HCT116 (cell line): ENCODE measurements around the gene DOCK2. TPM values are rescaled to one million over a fixed set of nuclear protein-coding genes. Genes with fewer than 3 reads are reported as not detected.

Experiments used
- ATAC-seq: fragments of 200-7000 bp; cut with Tn5 transposase; 2 replicates; pipeline ENCODE4 v1.9.1; 2020; ENCODE audit warnings: mild to moderate bottlenecking, moderate library complexity
- BruUV-seq: library from RNA; stranded (reverse); fragments of 400-500 nt; replicated peaks from 2 replicates; lab custom pipeline; 2021; lab: Mats Ljungman, UMichigan
- CTCF ChIA-PET: fragments of 300-600 bp; sonication (Branson Sonifier 250); formaldehyde crosslinking; loops from one replicate; lab custom pipeline; 2021; ENCODE audit warnings: antibody characterized with exemption; lab: Charles Lee
- POLR2A ChIA-PET: fragments of 300-600, 350-600 bp; sonication (Branson Sonifier 250); formaldehyde crosslinking; loops from one replicate; lab custom pipeline; 2021; ENCODE audit warnings: antibody characterized with exemption; lab: Charles Lee
- RAD21 ChIA-PET, 2 experiments: fragments of 300-600 bp; sonication (Branson Sonifier 250); formaldehyde crosslinking; loops; one replicate each; lab custom pipeline; 2023; ENCODE audit warnings: low total read pairs in 2 of 2; ENCODE audit not compliant: uncharacterized antibody in 2 of 2, unreplicated experiment in 2 of 2, low non-redundant PET in 1 of 2; lab: Charles Lee
- DNase-seq: peaks from one replicate; pipeline ENCODE4 v3.0.0-alpha.2; 2010; ENCODE audit warnings: low read depth, low spot score
- H2AFZ ChIP-seq: fragments of 200-600 bp; shearing (Covaris generic), sonication (generic); 2 replicates; pipeline ENCODE4 v1.6.1; 2017; ENCODE audit warnings: low read depth, mixed run types, mixed read lengths, antibody characterized with exemption, low read length; ENCODE audit not compliant: poor library complexity, severe bottlenecking
- H3K27ac ChIP-seq: 2 replicates; pipeline ENCODE4 v1.5.1; 2012; ENCODE audit warnings: low read depth, low read length
- H3K27me3 ChIP-seq: fragments of 200-600 bp; sonication (generic); 2 replicates; pipeline ENCODE4 v1.6.1; 2016; ENCODE audit warnings: mixed run types, low read length, mixed read lengths; ENCODE audit not compliant: insufficient read depth
- H3K36me3 ChIP-seq, 2 experiments: fragments of 200-500 bp in 1 of 2; fragments of 200-600 bp in 1 of 2; sonication (Bioruptor generic) in 1 of 2; sonication (generic) in 1 of 2; 2 replicates each; pipeline versions ENCODE4 v1.5.1 to v1.6.1; 2014 to 2016; ENCODE audit warnings: low read length in 2 of 2, inconsistent platforms in 1 of 2, mixed read lengths in 1 of 2, mixed run types in 1 of 2; ENCODE audit not compliant: insufficient read depth in 2 of 2, control insufficient read depth in 1 of 2
- H3K4me1 ChIP-seq, 2 experiments: fragments of 200-600 bp in 1 of 2; sonication (generic) in 1 of 2; 2 replicates each; pipeline versions ENCODE4 v1.5.1 to v1.6.1; 2012 to 2017; ENCODE audit warnings: low read length in 2 of 2, inconsistent platforms in 1 of 2, mild to moderate bottlenecking in 1 of 2, mixed read lengths in 1 of 2, mixed run types in 1 of 2, moderate library complexity in 1 of 2; ENCODE audit not compliant: insufficient read depth in 2 of 2, control insufficient read depth in 1 of 2
- H3K4me2 ChIP-seq: fragments of 200-600 bp; sonication (generic); 2 replicates; pipeline ENCODE4 v1.6.1; 2017; ENCODE audit warnings: mixed run types, low read length, mixed read lengths
- H3K4me3 ChIP-seq, 2 experiments: fragments of 200-600 bp in 1 of 2; sonication (generic) in 1 of 2; replicated peaks in 1 of 2; 2 replicates each; pipeline ENCODE4 v1.5.1; 2011 to 2016; ENCODE audit warnings: low read length in 2 of 2, control low read depth in 1 of 2, low read depth in 1 of 2, mild to moderate bottlenecking in 1 of 2, mixed read lengths in 1 of 2, mixed run types in 1 of 2
- H3K79me2 ChIP-seq: fragments of 200-600 bp; sonication (generic); 2 replicates; pipeline ENCODE4 v1.6.1; 2017; ENCODE audit warnings: mild to moderate bottlenecking, mixed run types, low read length, moderate library complexity, mixed read lengths; ENCODE audit not compliant: insufficient read depth
- H3K9ac ChIP-seq: fragments of 200-600 bp; sonication (generic); 2 replicates; pipeline ENCODE4 v1.6.1; 2016; ENCODE audit warnings: low read length, mixed read lengths
- H3K9me2 ChIP-seq: fragments of 200-600 bp; sonication (generic), shearing (Covaris generic); 2 replicates; pipeline ENCODE4 v1.6.1; 2017; ENCODE audit warnings: mixed run types, mild to moderate bottlenecking, moderate library complexity; ENCODE audit not compliant: insufficient read depth
- H3K9me3 ChIP-seq, 2 experiments: fragments of 200-500 bp in 1 of 2; fragments of 200-600 bp in 1 of 2; sonication (Bioruptor generic) in 1 of 2; sonication (generic) in 1 of 2; 2 replicates each; pipeline ENCODE4 v1.6.1; 2014 to 2017; ENCODE audit warnings: low read length in 2 of 2, mixed read lengths in 2 of 2, inconsistent platforms in 1 of 2, low read depth in 1 of 2, mild to moderate bottlenecking in 1 of 2, mixed run types in 1 of 2, moderate library complexity in 1 of 2; ENCODE audit not compliant: control insufficient read depth in 1 of 2, insufficient read depth in 1 of 2
- H4K20me1 ChIP-seq: fragments of 200-600 bp; sonication (generic), shearing (Covaris generic); 2 replicates; pipeline ENCODE4 v1.6.1; 2017; ENCODE audit warnings: mixed run types, mild to moderate bottlenecking, moderate library complexity; ENCODE audit not compliant: insufficient read depth
- CBX3 ChIP-seq: IDR thresholded peaks from 2 replicates; pipeline ENCODE4 v1.6.1; 2012; ENCODE audit warnings: low read depth
- ELF1 ChIP-seq: IDR thresholded peaks from 2 replicates; pipeline ENCODE4 v1.6.1; 2012; ENCODE audit warnings: low read depth, borderline replicate concordance
- FOSL1 ChIP-seq: IDR thresholded peaks from 2 replicates; pipeline ENCODE4 v1.6.1; 2012; ENCODE audit warnings: low read depth
- JUND ChIP-seq: IDR thresholded peaks from 2 replicates; pipeline ENCODE4 v1.6.1; 2012
- MAX ChIP-seq: IDR thresholded peaks from 2 replicates; pipeline ENCODE4 v1.6.1; 2012
- POLR2AphosphoS5 ChIP-seq: IDR thresholded peaks from 2 replicates; pipeline ENCODE4 v1.6.1; 2011; ENCODE audit warnings: mild to moderate bottlenecking, low read depth, low read length, moderate library complexity
- SIN3A ChIP-seq: IDR thresholded peaks from 2 replicates; pipeline ENCODE4 v1.6.1; 2012; ENCODE audit warnings: low read depth
- SRF ChIP-seq: IDR thresholded peaks from 2 replicates; pipeline ENCODE4 v1.6.1; 2012; ENCODE audit warnings: low read depth
- TCF7L2 ChIP-seq: IDR thresholded peaks from 2 replicates; pipeline ENCODE4 v1.7.0; 2011; ENCODE audit warnings: borderline replicate concordance, inconsistent platforms; ENCODE audit not compliant: insufficient read depth, insufficient read length; ENCODE audit errors: extremely low read depth
- ZNF274 ChIP-seq: fragments of 200-500 bp; sonication (Bioruptor generic); IDR thresholded peaks from 2 replicates; pipeline ENCODE4 v1.6.1; 2014; ENCODE audit warnings: mild to moderate bottlenecking, low read depth, low read length, inconsistent platforms
- intact Hi-C: fragments of 100-400 bp; cut with micrococcal nuclease; formaldehyde crosslinking; loops from 2 replicates; pipeline ENCODE4 v1.10.0; 2022
- total RNA-seq: library from RNA; stranded (reverse); gene quantifications from one replicate; pipeline ENCODE4 v1.2.1, GENCODE V29; 2021; ENCODE audit not compliant: unreplicated experiment
- TF ChIP-seq, protein P1 (sequence below): IDR thresholded peaks from 2 replicates; pipeline ENCODE4 v1.6.1; 2012
- TF ChIP-seq, protein P2 (sequence below): IDR thresholded peaks from 2 replicates; pipeline ENCODE4 v1.6.1; 2012; ENCODE audit warnings: low read depth

Gene DOCK2
- total RNA-seq, 1 experiment from 2014 or later, result 0.89 TPM

GRCh38 chr5:169663537-169663936, 26.5 kb downstream of the DOCK2 start:
- no TSS peak for BruUV-seq
- no peaks in the 10 kb centered on the region for H3K9me2 ChIP-seq
- H4K20me1 ChIP-seq, result no peaks in the 10 kb centered on the region
- no peaks in the 10 kb centered on the region for H3K4me1 ChIP-seq
- H2AFZ ChIP-seq, result no peak overlapping the region
- H3K27me3 ChIP-seq, result peaks cover 25% of the 10 kb centered on the region
- no peak for DNase-seq
- H3K79me2 ChIP-seq, result no peaks in the 10 kb centered on the region
- H3K9ac ChIP-seq, result no peak overlapping the region
- no peaks in the 10 kb centered on the region for H3K9me3 ChIP-seq
- RAD21 ChIA-PET, result no interaction called here
- H3K4me2 ChIP-seq, result no peak overlapping the region
- CTCF ChIA-PET, result no interaction called here
- no peak overlapping the region for H3K27ac ChIP-seq
- TF ChIP-seq SRF (no peak), POLR2AphosphoS5 (no peak), CBX3 (no peak), ZNF274 (no peak), ELF1 (no peak), JUND (no peak), TCF7L2 (no peak), SIN3A (no peak), FOSL1 (no peak), MAX (no peak)
- TF ChIP-seq, protein P1, sequence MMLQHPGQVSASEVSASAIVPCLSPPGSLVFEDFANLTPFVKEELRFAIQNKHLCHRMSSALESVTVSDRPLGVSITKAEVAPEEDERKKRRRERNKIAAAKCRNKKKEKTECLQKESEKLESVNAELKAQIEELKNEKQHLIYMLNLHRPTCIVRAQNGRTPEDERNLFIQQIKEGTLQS, result no peak
- TF ChIP-seq, protein P2, sequence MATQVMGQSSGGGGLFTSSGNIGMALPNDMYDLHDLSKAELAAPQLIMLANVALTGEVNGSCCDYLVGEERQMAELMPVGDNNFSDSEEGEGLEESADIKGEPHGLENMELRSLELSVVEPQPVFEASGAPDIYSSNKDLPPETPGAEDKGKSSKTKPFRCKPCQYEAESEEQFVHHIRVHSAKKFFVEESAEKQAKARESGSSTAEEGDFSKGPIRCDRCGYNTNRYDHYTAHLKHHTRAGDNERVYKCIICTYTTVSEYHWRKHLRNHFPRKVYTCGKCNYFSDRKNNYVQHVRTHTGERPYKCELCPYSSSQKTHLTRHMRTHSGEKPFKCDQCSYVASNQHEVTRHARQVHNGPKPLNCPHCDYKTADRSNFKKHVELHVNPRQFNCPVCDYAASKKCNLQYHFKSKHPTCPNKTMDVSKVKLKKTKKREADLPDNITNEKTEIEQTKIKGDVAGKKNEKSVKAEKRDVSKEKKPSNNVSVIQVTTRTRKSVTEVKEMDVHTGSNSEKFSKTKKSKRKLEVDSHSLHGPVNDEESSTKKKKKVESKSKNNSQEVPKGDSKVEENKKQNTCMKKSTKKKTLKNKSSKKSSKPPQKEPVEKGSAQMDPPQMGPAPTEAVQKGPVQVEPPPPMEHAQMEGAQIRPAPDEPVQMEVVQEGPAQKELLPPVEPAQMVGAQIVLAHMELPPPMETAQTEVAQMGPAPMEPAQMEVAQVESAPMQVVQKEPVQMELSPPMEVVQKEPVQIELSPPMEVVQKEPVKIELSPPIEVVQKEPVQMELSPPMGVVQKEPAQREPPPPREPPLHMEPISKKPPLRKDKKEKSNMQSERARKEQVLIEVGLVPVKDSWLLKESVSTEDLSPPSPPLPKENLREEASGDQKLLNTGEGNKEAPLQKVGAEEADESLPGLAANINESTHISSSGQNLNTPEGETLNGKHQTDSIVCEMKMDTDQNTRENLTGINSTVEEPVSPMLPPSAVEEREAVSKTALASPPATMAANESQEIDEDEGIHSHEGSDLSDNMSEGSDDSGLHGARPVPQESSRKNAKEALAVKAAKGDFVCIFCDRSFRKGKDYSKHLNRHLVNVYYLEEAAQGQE, result no peak
- intact Hi-C loops, result no loop called here
- H3K36me3 ChIP-seq, result no peaks in the 10 kb centered on the region
- H3K4me3 ChIP-seq, result no peak overlapping the region
- POLR2A ChIA-PET, result no interaction called here
- ATAC-seq, result no peak
